Measurements from ENCODE around the gene UBE2R2.
"Not testable (repeated sequence)": the region's sequence is repeated elsewhere in the genome, so short reads cannot be mapped to it uniquely, and the experiment has no call there.

UBE2R2 gene

DNA sequence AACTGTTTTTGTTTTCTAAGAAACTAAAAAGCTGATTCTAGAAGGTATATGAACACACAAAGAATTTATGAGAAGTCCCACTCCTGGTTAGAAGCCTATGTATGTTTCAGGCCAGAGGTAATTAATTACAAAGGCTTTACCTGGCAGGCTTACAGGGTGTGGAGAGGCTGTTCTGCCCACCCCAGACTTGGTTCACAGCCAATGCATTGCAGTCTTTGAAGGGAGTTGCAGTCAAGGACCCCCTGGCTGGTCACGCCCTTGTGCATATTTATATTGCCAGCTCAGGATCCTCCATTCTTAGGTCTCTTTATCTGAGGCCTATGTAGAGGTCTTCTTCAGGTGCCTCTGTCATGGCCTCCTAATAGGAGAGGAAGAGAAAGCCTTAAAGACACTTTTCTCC lies 35.2 kb upstream of the UBE2R2 start:
- TF ChIP-seq, protein P1, sequence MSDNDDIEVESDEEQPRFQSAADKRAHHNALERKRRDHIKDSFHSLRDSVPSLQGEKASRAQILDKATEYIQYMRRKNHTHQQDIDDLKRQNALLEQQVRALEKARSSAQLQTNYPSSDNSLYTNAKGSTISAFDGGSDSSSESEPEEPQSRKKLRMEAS (IDR thresholded peaks at IDR 0.05; ENCODE audit: low read depth, low read length) = no peak
- DNase-seq (ENCODE audit: low read depth) = no peak
- no peak overlapping the region for H3K4me3 ChIP-seq (ENCODE audit: low read depth, low read length)

DNA sequence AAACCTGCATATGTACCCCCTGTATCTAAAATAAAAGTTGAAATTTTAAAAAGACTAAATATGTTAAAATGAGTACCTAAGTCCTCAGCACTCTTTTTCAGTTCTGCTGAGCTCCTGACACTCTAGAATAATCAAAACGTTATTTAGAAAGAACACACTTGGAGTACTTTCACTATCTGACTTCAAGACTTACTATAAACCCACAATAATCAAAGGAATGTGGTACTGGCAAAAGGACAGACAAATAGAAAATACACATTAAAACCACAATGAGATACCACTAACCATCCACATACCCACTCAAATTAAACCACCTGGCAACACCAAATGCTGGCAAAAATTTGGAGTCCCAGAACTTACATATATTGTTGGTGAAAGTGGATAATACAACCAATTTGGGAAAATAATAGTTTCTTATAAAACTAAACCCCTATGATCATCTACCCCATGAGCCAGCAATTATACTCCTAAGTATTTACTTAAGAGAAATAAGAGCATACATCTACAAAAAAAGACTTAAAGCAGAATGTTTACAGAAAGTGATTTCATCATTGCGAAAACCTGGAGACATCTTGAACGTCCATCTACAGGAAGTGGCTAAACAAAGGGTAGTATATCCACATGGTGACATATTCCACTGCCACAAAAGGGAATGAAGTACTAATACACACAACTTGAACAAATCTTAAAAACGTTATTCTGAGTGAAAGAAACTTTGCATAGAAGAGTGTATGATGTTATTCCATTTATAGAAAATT lies 34.4 kb upstream of the UBE2R2 start:
- peak; percentile 71 for DNase-seq (ENCODE audit: low read depth)
- H3K4me3 ChIP-seq (ENCODE audit: low read depth, low read length) = no peak overlapping the region

DNA sequence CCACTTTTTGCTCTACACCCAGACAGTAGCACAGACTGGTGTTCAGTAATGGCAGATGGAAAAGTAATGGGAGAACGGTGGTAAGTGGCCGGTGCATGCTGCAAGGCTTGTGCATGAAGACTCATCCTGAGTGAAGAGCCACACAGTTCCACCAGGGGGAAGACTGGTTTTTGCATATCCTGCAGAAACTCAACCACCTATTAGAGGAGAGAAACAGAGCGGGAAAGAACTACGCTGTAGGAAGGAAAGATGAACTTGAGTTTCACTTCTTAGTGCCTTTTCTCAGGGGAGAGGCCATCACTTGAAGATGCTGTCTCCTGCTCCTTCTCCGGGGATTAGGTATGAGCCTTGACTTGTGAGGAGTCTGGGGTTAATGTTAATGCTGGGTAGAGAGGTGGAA lies 31.0 kb upstream of the UBE2R2 start:
- peak; percentile 54 for DNase-seq (ENCODE audit: low read depth)
- TF ChIP-seq MYC (IDR thresholded peaks at IDR 0.05; ENCODE audit: low read depth, low read length) (no peak), POLR2A (IDR thresholded peaks at IDR 0.05; ENCODE audit: extremely low read depth, insufficient read length) (no peak)
- TF ChIP-seq, protein P1 (IDR thresholded peaks at IDR 0.05; ENCODE audit: low read depth, low read length) = no peak
- TF ChIP-seq, protein P2, sequence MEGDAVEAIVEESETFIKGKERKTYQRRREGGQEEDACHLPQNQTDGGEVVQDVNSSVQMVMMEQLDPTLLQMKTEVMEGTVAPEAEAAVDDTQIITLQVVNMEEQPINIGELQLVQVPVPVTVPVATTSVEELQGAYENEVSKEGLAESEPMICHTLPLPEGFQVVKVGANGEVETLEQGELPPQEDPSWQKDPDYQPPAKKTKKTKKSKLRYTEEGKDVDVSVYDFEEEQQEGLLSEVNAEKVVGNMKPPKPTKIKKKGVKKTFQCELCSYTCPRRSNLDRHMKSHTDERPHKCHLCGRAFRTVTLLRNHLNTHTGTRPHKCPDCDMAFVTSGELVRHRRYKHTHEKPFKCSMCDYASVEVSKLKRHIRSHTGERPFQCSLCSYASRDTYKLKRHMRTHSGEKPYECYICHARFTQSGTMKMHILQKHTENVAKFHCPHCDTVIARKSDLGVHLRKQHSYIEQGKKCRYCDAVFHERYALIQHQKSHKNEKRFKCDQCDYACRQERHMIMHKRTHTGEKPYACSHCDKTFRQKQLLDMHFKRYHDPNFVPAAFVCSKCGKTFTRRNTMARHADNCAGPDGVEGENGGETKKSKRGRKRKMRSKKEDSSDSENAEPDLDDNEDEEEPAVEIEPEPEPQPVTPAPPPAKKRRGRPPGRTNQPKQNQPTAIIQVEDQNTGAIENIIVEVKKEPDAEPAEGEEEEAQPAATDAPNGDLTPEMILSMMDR (IDR thresholded peaks at IDR 0.05; ENCODE audit: low read depth, low read length) = no peak
- H3K4me3 ChIP-seq (ENCODE audit: low read depth, low read length) = no peak overlapping the region

More for the DNA sequence above, 34.4 kb upstream of the UBE2R2 start:
- TF ChIP-seq MYC (IDR thresholded peaks at IDR 0.05; ENCODE audit: low read depth, low read length) (peak; percentile 55), POLR2A (IDR thresholded peaks at IDR 0.05; ENCODE audit: extremely low read depth, insufficient read length) (no peak)
- TF ChIP-seq, protein P1 (IDR thresholded peaks at IDR 0.05; ENCODE audit: low read depth, low read length) = peak; percentile 46
- TF ChIP-seq, protein P2 (IDR thresholded peaks at IDR 0.05; ENCODE audit: low read depth, low read length) = no peak

DNA sequence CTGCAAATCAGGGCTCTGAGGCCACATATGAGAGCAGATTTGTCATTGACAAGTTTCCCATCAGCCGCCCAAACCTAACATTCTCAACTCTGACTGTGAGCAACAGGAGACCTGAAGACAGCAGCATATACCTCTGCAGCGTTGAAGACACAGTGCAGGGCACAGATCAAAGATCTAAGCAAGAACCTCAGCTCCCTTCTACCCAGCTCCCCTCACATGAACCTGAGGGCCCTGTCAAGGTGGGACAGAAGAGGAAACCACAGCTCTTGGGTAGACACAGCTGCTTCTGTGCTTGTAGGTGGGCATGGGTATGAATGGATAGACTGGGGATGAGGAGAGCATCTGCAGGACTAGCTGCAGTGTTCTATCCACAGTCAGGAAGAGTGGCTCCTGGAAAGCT lies 30.3 kb upstream of the UBE2R2 start:
- H3K4me3 ChIP-seq (ENCODE audit: low read depth, low read length) = no peak overlapping the region
- no peak for TF ChIP-seq MYC (IDR thresholded peaks at IDR 0.05; ENCODE audit: low read depth, low read length)
- TF ChIP-seq, protein P2 (IDR thresholded peaks at IDR 0.05; ENCODE audit: low read depth, low read length) = no peak
- TF ChIP-seq, protein P1 (IDR thresholded peaks at IDR 0.05; ENCODE audit: low read depth, low read length) = no peak
- no peak for TF ChIP-seq POLR2A (IDR thresholded peaks at IDR 0.05; ENCODE audit: extremely low read depth, insufficient read length)
- no peak for DNase-seq (ENCODE audit: low read depth)

DNA sequence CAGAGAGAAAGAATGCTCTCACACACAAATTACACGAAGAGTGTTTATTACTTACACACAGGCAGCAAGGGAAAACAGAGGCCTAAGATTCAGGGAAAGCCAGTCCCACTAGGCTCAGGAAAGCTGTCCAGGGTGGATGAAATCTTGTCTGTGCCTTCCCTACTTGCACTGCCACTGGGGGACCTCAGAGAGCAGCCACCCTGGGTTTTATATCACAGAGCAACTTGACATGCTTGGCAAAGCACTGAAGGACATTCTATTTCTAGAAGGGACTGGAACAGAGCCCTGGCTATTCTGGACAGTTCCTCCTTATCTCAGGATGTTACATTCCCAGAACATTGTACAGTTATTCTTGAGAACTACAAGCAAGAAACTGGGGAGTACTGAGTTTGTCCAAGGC lies 29.1 kb upstream of the UBE2R2 start:
- TF ChIP-seq POLR2A (IDR thresholded peaks at IDR 0.05; ENCODE audit: extremely low read depth, insufficient read length) = no peak
- no peak for TF ChIP-seq MYC (IDR thresholded peaks at IDR 0.05; ENCODE audit: low read depth, low read length)
- TF ChIP-seq, protein P2 (IDR thresholded peaks at IDR 0.05; ENCODE audit: low read depth, low read length) = peak; percentile 17
- TF ChIP-seq, protein P1 (IDR thresholded peaks at IDR 0.05; ENCODE audit: low read depth, low read length) = no peak
- DNase-seq (ENCODE audit: low read depth) = no peak
- H3K4me3 ChIP-seq (ENCODE audit: low read depth, low read length) = no peak overlapping the region

DNA sequence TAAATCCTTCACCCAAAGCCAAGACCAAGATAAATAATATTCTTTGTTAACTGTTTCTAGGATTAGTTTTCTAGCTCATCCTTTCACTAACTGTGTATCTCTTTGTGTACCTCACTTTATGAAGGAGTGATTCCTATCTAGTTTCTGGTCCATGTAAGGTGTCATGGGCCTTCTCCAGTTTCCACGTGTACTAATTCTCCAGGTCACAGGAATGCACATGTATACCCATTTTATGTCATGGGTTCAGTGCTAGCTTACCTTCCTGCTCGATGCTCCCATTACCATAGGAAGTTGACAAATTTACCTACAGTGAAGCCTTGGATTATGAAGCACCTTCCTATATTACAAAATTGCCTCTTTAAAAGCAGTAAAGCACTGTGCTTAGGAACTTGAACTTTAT lies 27.5 kb upstream of the UBE2R2 start:
- DNase-seq (ENCODE audit: low read depth); H3K4me3 ChIP-seq (ENCODE audit: low read depth, low read length): not testable (repeated sequence)

DNA sequence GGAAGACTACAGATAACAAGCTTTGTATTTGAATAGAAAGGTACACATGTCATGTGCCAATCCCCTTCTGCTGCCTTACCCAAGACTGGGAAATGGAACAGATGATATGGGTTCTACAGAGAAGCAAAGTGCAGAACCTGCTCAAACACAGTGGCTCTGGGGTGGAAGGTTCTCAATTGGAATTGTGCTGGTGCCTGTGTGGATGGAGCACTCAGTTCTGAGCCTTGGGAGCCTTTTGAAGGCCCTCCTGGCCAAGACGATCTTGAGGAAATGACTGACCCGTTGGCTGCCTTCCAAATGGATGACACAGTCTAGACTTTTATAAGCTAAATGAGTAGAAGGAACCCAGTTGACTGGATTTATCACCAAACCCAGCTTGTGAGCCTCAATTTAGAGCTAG lies 25.8 kb upstream of the UBE2R2 start:
- TF ChIP-seq POLR2A (IDR thresholded peaks at IDR 0.05; ENCODE audit: extremely low read depth, insufficient read length) (no peak), MYC (IDR thresholded peaks at IDR 0.05; ENCODE audit: low read depth, low read length) (no peak)
- TF ChIP-seq, protein P2 (IDR thresholded peaks at IDR 0.05; ENCODE audit: low read depth, low read length) = no peak
- TF ChIP-seq, protein P1 (IDR thresholded peaks at IDR 0.05; ENCODE audit: low read depth, low read length) = no peak
- DNase-seq (ENCODE audit: low read depth) = peak; percentile 29
- no peak overlapping the region for H3K4me3 ChIP-seq (ENCODE audit: low read depth, low read length)

DNA sequence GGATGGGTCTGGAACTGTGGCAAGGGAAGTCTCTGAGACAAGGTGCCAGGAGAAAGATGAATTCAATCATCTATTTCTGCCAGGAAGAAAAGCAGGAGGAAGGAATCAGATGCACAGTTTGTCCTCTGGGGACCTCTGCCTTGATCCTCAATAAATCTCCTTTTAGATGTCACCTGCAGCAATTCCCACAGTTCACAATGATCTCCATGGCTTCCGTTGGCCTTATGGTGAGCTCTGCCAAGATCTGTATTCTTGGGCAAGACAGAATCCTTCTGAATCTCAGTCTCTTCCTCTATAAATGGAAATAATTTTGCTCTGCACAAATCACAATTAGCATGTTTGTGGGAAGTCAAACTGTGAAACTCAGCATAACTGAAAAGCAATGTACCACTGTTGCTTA lies 23.5 kb upstream of the UBE2R2 start:
- not testable (repeated sequence) for H3K4me3 ChIP-seq (ENCODE audit: low read depth, low read length); DNase-seq (ENCODE audit: low read depth)
